KBM-7 (cell line): Measurements from ENCODE around the gene CRACR2B.

Source experiments
- DNase-seq: peaks from one replicate; pipeline ENCODE4 v3.0.0-alpha.2; 2015
- in situ Hi-C: fragments of 300-500 bp; cut with MboI; formaldehyde crosslinking; loops from 2 replicates; pipeline ENCODE4 v1.14.3; 2020; ENCODE audit warnings: low sequenced_read_pairs, low pct_unique_long_range_greater_than_20kb, mixed read lengths

The CRACR2B gene

DNA sequence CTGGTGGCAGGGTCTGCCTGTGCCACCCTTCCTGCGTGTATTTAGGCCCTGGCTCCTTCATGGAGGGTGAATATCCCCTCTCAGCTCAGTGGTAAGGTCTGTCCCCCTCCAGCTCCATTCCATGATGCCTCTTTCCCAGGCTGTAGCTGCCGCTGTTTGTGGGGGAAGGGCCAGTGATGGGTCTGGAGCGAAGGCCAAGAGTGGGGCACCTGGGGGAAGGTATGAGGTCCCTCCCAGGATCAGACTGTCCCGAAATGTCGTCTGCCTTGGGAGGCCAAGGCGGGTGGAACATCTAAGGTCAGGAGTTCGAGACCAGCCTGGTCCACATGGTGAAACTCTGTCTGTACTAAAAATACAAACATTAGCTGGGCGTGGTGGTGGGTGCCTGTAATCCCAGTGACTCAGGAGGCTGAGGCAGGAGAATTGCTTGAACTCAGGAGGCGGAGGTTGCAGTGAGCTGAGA is 6.2 kb downstream of the CRACR2B start:
- DNase-seq = no peak
- in situ Hi-C loops = no loop called here

DNA sequence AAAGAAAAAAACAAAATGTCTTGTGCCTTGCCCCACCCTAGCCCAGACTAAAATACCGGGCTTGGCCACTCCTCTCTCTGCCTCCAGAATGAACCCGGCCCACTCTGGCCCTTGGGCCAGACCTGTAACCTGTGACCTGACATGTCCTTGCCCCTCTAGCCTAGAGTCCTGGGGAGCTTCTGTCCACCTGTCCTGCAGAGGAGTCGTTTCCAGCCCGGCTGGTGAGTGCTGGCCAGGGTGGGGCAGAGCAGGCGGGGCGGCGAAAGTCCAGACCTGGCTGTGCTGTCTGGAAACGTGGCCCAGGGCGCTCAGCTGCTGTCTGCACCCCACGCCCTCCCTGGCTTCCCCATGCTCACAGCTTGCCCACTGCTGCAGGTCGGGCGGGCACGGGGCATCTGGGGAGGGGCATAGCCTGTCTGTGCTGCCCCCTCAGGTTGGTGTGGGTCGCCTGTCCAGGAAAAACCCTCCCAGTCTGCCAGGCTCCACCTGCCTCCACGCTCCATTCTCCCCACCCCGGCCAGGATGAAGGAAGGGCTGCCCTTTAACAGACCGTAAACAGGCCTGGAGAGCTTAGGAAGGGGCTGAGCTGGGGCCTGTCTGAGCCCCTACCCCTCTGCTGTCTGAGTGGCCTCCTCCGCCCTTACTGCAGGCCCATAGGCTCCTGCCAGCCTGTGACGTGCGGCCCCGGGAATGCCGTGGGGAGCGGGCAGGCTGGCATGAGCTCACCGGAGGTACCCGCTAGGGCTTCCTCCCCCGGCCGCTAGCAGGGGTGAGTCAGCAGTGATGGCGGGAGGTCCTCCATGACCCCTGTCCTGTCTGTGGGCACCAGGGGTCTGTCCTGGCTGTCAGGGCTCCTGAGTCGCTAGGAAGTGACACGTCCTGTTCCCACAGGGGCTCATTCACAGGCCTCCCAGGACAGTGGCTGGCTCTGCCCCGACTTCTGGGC is 6.9 kb downstream of the CRACR2B start:
- no peak for DNase-seq
- in situ Hi-C loops = no loop called here

DNA sequence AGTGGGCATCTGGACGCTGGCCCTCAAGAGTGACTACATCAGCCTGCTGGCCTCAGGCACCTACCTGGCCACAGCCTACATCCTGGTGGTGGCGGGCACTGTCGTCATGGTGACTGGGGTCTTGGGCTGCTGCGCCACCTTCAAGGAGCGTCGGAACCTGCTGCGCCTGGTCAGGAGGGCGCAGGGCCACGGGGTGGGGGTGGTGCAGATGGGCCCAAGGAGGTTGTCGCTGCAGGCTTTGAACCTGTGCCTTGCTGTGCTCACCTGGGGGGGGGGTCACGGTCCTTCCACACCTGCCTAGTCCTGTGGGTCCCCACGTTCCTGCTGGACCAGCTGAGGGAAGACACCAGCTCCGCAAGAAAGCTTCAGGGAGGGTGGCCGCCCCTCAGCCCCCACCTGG is 8.6 kb downstream of the CRACR2B start:
- DNase-seq = no peak
- in situ Hi-C loops = no loop called here

DNA sequence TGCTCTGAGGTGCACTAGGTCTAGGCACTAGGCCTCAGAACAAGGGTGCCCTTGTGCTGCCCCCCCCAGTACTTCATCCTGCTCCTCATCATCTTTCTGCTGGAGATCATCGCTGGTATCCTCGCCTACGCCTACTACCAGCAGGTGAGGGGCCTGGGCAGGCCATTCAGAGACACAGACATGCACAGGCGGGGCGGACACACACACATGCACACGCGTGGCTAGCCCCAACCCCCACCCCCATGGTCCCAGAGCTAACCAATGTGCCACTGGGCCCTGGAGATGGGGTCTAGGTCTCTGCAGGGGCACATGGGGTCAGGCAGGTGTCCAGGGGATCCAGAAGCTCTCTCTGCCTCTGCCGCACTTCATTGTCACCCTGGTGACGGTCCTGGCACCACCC is 9.0 kb downstream of the CRACR2B start:
- no peak for DNase-seq
- in situ Hi-C loops = no loop called here

DNA sequence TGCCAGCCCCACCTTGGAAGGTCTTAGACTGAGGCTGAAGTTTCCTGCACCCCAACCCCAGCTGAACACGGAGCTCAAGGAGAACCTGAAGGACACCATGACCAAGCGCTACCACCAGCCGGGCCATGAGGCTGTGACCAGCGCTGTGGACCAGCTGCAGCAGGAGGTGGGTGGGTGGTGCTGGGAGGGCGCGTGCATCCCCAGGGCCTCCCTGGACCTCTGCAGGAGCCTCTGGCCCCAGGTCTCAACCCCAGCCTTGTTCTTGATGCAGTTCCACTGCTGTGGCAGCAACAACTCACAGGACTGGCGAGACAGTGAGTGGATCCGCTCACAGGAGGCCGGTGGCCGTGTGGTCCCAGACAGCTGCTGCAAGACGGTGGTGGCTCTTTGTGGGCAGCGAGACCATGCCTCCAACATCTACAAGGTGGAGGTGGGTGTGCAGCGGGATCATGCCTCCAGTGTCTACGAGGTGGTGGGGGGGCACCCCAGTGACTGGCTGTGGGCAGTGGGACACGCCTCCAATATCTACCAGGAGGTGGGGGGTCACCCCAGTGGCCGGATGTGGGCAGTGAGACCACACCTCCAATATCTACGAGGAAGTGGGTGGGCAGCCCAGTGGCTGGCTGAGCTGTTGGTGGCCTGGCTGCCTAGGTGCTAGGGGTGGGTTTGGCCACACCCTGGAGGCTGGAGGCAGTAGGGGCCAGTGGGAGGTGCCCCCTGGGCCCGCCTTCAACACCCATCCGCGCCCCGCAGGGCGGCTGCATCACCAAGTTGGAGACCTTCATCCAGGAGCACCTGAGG is 9.7 kb downstream of the CRACR2B start:
- in situ Hi-C loops = no loop called here

DNA sequence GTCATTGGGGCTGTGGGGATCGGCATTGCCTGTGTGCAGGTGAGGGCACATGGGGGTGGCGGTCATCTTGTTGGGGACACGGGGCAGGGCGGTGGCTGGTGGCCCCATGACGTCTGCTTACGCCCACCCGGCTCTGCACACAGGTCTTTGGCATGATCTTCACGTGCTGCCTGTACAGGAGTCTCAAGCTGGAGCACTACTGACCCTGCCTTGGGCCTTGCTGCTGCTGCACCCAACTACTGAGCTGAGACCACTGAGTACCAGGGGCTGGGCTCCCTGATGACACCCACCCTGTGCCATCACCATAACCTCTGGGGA is 10.2 kb downstream of the CRACR2B start:
- in situ Hi-C loops = no loop called here
- no peak for DNase-seq

More for the DNA sequence above, 9.7 kb downstream of the CRACR2B start:
- DNase-seq = no peak

DNA sequence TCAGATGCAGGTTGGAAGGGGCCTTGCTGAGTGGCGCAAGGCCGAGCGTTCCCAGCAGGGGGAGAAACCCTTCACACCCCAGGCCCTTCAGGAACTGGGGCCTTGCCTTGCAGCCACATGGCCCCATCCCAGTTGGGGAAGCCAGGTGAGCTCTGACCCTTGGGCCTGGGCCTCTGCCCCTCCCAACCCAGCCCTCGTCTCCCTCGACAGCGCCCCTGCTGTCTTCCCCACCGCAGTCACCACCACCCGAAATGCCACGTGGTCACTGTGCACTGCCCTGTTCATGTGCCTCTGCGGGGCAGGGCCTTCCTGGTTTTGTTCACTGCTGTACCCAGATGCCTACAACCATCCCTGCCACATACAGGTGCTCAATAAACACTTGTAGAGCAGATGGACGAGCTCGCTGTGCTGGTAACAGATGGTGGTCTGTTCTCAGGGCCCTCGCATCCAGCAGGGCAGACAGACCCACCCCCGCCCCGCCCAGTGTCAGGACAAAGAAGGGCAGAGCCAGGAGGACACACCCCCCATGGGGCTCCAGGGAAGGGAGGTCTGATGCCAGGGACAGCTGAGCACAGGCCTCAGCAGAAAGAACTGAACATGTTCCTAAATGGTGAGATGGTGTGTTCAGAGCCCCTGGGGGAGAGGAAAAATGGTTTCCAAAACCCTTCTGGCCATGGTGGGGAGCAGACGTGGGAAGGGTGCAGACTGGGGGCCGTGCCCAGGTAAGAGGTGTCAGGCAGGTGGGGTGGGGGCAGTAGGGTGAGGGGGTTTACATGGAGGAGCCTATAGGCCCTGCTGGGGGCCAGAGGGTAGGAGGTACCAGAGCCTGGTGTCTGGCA is 10.9 kb downstream of the CRACR2B start:
- in situ Hi-C loops = no loop called here
- DNase-seq = peak; percentile 47

DNA sequence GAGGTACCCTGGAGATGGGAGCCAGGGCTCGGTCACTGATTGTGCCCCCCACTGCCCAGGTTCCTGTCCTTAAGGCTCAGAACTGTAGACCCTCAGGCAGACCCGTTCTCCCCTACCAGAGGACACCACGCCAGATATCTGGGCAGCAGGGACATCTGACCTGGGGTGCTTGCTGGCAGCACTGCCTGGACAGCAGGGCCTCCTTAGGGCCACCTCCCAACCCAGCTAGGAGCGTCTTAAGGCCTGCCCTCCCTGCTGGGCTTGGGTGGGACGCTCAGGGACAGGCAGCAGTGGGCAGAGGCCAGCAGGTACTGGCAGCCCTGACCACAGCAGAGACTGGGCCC is 11.5 kb downstream of the CRACR2B start:
- in situ Hi-C loops = no loop called here

DNA sequence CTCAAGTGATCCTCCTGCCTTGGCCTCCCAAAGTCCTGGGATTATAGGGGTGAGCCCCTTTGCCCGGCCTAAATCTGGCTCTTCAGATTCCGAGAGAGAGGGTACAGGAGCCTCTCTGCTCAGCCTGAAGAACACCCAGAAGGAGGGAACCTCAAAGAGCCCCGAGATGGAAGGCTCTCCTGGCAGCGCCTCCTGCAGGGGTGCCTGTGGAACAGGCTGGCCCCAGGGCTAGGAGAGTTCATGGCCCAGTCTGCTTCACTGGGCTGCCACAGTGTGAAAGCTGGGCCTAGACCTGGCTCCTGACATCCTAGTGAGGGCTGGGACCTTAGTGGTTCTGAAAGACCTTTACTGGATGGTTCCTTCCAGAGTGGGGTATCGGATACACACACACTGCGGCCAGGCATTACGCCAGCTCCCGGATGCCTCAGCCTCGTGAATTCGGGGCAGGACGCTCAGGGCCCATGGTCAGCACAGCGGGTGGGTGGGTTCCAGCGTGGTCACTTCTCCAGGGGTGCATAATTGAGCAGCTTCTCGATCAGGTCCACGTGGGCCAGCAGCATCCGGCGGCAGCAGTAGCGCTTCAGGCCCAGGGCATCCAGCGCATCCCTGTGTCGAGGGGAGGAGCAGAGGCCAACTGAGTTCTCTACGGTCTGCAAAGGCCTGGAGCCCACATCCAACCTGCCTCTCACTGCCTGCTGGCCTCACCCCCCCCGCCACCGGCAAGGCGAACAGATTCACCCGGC is 12.3 kb downstream of the CRACR2B start:
- no peak for DNase-seq
- in situ Hi-C loops = no loop called here

More for the DNA sequence above, 11.5 kb downstream of the CRACR2B start:
- DNase-seq = no peak

DNA sequence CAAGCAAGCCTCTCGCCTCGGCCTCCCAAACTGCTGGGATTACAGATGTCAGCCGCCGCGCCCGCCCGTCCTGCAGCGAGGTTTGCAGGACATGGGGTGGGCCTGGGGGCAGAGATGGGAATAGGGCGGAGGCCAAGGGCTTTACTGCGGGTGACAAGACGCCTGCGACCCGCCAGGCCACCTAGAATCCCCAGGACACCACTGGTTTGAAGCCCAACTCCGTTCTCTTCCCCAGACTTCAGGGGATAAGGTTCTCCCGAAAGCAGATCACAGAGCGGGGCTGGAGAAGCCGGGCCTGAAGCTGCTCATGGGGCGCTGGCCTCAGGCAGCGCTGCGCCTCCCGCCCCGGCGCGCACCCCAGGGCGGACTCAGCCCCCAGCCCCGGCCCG is 14.3 kb downstream of the CRACR2B start:
- DNase-seq = no peak
- in situ Hi-C loops = no loop called here

DNA sequence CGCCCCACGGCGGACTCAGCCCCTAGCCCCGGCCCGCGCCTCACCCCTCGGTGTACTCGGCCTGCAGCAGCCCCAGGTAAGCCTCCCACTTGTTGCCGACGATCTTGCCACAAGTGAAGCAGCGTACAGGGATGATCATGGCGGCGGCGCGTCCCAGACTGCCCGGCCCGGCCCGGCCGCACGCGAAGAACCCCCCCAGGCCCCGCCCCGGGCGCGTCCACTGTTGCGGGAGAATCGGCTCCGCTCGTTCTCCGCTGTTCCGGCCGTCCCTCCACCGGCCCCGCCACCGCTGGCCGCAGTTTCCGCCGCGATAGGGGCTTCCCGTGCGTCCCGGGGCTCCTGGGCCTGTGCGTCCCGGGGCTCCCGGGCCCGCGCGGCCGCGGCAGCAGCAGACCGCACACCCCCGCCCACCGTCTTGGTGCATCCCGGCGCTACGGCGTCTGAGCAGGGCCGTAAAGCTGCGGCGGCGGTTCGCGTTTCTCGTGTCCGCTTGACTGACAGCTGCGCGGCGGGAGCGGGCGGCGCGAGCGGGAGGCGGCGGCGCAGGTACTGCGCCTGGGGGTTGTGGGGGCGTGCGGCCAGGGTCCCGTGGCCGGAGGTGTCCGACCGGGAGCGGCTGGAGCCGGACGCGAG is 14.8 kb downstream of the CRACR2B start, which contains the start of the genes POLR2L and TSPAN4:
Gene POLR2L (minus strand): TSS at position 160 of the 633 bp plus-strand sequence. CDS start 21 bp downstream, at position 139.
Gene TSPAN4 (plus strand): TSS at position 483 of the 633 bp plus-strand sequence. CDS start 7,453 bp downstream, outside the sequence.
- in situ Hi-C loops = no loop called here
- DNase-seq = peak; percentile 83

DNA sequence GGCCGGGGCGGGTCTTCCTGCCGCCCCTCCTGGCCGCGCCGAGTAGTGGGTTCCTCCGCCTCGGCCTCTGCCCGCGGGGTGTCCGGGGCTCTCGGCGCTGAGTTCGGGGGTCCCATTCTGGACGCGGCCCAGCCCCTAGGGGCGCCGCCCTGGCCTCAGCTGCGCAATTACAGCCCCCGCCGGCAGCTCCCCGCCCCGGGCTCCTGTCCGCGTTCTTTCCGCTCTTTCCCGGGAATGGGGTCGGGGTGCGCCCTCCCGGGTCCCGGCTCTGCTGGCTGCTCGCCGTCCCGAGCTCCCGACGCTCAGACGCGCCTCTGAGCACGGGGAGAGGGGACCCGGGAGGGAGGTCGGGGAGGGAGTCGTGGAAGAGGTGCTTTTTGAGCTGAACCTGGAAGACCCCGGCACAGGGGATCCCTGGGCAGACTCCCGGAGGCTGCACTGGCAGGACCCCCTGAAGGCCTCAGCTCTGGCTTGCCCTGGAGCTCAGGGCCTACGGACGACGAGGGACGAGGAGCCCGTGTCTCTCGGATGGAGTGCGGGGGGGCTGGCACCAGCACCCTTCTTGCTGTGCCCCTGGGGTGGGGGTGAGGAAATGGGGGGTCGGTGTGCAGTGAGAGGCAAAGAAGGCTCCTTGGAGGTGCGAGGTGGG is 15.5 kb downstream of the CRACR2B start:
- in situ Hi-C loops = no loop called here
- DNase-seq = no peak

DNA sequence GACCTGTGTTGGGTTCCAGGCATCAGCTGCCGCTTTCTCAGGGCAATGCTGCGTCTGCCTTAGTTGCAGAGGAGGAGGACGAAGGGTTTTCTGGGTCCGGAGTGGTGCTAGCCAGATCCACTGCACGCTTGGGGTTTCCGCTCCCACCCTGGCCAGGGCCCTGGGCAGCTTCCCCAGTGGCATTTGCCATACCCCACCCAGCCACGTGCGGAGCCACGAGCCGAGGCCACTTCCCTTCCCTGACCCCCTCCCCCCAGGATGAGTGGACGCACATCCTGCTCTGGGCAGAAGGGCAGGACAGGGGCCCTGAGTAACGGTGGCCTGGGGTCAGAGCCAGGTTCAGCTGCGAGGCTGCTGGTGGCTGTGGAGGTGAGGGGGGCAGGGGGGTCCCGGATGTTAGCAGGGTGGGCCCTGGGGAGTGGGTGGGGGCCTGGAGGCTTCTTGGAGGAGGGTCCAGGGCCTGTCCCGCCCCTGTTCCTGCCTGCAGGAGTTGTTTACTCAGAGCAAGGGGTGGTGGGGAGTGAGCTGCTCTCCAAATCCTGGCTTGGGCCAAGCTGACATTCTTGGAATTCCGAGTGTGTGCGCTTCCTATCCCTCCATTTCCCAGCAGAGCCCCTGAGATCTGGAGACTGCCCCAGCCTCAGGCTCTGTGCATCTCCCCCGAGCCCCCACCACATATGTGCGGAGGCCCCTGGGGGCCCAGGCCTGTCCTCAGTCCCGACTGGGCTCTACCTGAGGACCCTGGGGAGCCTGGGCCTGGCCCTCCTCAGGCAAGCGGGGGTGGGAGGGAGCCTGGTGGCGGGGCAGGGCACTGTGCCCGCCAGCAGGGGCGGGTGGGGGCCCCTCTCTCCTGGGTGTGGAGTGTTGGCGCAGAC is 16.3 kb downstream of the CRACR2B start:
- no peak for DNase-seq

DNA sequence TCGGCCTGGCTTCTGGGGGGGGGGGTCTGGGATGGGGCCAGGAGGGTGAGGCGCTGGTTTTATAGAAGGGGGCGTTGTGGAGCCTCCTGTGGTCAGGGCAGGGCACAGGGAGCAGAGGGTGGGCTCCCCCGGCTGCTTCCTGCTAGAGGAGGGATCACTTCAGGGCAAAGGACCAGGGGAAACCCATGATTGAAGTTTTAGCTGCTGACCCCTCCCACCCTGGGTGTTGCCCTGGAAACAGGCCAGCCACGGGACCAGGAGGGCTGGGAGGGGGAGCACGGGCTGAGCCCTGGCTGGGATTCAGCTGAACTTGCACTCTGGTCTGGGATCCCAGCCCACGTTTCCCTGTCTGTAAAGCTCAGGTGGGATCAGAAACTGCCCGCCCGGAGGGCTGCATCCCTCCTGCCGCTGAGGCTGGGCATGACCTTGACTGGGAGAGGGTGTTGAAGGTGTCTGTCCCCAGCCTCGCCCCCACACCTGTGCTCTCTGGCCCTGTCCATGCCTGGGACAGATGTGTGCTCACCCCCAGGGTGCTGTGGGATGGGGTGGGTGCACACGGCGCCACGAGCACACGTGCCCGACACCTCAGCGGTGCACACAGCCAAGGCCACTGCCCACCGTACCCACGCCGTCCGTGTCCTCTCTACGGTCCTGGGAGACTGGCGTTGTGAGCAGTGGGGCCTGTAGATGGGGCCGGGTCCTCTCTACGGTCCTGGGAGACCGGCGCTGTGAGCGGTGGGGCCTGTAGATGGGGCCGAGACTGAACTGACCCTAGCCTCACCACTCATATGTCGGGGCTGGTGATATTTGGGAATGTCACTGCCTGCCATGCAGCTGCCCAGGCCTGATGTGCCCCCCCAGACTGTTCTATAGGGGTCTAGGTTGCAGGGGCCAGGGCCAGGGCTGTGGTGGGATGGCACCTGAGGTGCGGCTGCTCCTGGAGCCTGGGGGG is 17.2 kb downstream of the CRACR2B start:
- in situ Hi-C loops = no loop called here
- DNase-seq = peak; percentile 82

More for the DNA sequence above, 16.3 kb downstream of the CRACR2B start:
- in situ Hi-C loops = no loop called here

DNA sequence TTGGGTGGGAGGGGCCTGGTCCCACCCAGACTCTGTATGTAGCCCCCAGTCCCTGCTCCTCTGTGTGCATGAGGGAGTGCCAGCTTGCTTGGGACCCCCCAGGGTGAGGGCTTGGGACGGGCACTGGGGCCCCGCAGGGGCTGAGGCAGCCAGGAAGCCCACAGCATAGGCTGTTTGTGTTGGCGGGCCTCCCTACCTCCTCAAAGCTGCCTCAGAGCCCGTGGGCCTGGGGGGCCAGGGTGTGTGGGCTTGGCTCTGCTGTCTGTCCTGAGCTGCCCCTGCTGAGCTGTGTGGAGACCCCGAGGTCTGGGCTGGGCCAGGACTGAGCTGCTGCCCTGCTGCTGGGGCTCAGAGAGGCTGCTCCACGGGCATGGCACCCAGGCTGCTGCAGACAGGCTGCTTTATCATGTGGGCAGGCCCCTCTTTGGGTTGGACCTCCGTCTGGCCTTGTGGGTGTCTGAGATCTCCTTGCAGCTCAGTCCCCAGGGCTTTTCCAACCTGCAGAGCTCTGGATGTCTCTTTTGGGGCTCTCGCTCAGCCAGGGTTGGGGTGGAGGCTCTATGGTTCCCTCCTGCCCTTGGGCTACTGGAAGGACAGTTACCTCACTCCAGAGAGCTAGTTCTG is 18.3 kb downstream of the CRACR2B start:
- no peak for DNase-seq
- in situ Hi-C loops = no loop called here
